NCI-H2196 treated with DMSO at 0.1 percent for 48 hours (cell line): ENCODE measurements around the gene ACOX3.

Experiments
- DNase-seq: peaks from one replicate; lab custom pipeline; 2025; ENCODE audit not compliant: unreplicated experiment; lab: John Stamatoyannopoulos, UW

The ACOX3 gene

DNA sequence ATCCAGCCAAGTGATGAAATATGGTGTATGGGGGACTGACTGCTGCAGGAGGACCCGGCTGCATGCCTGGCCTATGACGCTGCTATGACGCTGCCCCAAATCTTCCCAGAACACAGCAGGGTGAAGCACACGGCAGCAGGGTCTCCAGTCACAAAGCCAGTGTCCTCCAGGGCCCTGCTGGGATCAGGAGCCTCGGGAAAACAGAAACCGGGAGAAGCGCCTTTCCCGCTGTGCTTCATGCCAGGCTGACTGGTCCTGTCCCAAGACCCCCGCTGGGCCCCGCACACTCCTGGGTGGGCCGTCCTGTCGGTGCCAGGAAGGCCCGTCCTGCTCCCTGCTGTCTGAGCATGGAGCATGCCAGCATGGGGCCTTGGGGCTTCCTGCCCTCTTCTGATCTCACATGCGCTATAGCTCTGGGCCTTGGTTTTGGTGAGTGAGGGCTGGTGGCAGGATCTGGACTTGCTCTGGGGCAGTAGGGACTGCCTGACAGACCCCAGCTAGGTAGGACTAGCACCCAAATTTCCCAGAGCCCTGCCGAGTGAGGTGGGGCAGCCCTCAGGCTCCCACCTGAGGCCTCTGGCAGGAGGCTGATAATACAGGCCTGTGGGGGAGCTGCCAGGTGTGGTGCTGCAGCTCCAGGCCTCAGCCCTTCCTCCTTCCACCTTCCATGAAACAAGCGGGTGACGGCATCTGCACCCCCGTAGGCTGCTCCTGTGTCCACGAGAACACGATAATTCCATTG, 64.0 kb downstream of the ACOX3 start:
- DNase-seq = no peak

DNA sequence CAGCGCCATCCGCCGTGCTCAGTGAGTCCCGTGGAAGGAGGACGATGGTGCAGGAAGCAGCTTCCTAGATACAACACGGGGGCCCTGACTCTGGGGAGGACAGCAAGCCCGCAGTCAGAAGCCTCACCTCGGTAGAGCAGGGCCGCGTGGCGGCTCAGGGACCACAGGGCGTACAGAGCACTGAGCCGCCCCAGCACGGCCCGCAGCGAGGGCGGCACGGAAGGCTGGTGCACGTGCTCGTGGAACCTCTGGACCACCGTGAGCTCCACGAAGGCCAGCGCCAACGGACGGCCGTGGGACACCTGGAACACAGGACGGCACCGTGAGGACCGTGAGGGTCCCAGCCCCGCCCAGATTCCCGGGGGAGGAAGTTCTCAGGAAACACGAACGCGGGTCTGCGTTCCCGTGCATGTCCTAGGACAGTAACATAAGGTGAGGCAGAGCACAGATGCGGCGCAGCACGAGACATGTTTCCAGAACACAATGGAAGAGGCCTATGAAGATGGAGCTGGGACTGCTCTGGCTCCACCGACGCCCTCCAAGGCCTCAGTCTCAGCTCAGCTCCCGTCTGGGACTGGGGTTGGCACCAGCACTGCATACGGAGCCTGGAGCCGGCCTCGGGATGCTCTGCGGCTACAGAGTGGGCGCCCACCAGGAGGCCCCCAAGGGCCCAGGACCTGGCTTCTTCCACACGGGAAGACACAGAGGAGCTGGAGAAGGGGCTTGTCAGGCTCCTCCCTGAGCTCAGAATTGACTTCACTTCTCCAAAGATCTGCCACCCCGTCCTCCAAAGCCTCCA, 65.5 kb downstream of the ACOX3 start:
- no peak for DNase-seq

DNA sequence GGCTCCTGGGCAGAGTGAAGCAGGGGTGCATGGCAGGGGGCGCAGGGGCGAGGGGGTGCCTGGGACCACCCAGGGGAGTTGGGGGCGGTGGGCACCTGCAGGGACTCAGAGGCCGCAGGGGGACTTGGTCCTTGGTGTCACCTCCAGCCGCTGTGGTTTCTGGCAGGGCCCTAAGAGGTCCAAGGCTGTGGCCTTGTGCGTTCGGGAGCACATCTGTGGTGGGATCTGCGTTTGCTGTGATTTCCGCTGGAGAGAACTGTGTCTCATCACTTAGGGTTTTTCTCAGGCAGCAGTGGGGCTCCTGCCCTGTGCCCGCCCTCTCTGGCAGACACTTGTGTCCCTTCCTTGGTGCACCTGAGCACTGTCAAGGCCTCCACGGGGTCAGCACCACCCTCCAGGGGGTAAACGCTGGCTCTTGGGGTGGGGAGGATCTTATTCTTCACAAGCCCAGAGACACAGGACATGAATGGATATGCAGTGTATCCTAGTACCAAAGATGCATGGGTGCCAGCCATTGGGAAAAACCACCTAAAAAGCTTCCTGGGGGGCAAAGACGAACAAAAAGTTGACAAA, 66.5 kb downstream of the ACOX3 start:
- no peak for DNase-seq

DNA sequence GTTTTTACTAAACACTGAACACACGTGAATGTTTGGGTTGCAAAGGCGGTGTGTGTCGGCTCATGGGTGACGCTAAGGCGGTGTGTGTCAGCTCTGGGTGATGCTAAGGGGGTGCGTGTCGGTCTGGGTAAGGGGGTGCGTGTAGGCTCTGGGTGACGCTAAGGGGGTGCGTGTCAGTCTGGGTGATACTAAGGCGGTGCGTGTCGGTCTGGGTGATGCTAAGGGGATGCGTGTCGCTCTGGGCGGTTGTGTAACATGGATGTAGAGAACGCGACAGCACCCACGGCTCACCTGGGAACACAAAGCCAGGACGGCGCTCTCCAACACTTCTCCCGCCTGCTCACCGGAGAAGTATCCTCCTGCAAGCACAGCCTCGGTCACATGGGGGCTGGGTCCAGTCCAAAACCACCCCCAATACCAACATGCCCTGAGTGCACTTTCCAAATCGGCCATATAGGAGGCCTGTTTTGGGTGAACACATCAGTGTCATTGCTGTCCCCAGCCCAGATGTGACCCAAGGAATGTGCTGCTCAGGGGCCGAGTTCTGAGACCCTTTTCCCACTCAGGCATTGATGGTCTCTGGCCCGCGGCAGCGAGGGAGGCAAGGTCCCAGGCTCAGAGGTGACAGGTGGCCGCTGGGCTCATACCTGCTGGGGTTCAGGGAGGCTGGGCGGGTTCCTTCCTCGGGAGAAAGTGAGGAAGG, 67.1 kb downstream of the ACOX3 start:
- DNase-seq = no peak

DNA sequence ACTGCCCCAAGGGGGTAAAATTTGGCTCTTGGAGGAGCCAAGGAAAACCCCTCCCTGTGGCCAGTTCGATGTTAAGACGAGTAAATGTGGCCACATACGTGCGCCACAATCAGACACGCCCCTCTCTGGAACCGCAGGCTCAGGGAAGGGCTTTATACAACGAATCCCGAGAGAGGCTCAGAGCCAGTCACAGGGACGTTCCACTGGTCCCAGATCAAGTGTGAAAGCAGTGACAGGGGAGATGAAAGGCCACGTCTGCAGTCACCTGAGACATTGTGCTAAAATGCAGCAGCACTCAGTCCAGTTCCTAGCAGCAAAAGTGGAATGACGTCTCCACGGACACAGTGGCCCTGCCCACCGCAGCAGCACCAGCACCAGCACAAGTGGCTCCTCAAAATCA, 68.0 kb downstream of the ACOX3 start:
- DNase-seq = no peak

DNA sequence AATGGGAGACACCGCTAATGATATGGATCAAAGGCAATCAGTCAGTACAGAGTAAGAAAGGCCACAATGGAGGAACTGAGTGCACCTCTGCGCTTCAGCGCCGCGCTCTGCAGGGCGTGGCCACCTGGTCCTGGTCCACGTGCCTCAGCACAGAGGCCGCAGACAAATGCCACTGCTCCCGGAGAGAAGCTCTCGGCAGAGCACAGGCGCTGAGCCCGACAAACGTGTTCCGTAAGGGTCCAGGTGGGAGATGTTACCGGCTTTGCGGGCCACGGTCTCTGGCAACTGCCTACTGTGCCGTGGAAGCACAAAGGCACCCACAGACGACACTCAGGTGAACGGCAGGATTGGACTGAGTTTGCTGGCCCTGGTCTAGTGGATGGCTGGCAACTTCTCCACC, 68.9 kb downstream of the ACOX3 start:
- no peak for DNase-seq

DNA sequence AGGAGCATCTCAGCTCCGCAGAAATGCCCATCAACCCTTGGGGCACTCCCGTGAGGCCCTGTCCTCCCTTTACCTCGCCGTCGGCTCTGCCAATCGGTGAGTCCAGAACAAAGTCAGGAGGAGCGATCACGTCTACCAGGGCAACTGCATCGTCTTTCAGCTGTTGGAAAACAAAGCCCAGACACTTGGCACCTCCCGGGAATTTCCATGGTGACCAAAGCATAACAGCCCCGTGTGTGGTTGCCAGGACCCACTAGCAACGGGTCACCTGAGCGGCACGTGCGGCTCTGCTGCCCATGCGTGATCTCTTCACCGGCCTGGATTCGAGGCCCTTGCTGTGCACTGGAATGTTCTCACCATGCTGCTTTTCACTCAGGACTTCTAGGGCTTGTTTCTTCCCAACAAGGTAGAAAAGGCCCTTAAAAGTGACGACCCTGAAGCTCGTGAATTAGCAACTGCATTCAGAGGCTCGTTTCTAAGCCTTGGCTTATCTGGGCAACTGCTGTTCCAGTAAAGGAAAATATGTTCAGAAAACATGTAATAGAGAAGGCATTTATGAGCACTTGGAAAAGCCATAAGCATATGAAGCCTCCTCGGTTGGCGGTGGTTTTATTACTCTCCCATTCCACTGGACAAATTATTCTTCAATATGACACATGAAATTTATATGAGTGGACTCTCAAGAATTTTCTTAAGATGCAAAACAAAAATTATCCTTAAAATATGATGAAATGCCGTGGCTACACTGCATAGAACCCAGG, 69.5 kb downstream of the ACOX3 start:
- no peak for DNase-seq

DNA sequence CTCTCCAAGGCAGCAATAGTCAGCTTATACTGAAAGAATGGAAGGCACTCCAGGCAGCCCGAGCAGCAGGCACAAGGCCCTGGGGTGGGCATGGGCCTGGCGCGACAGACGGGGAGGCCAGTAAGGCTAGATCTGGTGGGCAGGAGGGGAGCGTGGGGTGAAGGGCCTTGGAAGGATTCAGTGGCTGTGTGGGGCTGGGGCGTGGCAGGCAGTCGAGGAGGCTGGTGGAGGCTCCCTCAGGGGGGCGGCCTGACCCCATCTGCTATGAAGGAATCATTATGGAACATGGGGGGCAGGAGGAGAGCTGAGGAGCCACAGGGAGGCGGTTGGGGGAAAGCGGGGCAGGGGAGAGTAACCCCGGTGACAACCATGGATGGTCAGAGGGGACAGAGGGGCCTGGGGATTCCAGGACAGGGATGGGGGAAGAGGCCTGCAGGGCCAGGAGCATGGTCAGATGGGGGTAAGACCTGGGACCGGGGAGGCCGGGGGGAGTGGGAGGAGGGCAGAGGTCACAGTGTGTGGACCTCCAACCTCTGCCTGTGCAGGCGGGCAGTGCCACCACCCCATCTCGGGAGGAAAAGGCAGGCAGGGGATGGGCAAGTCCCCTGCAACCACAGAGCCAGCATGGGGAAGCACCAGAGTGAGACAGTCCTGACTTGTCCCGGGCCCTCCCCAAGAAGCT, 70.3 kb downstream of the ACOX3 start:
- DNase-seq = no peak

DNA sequence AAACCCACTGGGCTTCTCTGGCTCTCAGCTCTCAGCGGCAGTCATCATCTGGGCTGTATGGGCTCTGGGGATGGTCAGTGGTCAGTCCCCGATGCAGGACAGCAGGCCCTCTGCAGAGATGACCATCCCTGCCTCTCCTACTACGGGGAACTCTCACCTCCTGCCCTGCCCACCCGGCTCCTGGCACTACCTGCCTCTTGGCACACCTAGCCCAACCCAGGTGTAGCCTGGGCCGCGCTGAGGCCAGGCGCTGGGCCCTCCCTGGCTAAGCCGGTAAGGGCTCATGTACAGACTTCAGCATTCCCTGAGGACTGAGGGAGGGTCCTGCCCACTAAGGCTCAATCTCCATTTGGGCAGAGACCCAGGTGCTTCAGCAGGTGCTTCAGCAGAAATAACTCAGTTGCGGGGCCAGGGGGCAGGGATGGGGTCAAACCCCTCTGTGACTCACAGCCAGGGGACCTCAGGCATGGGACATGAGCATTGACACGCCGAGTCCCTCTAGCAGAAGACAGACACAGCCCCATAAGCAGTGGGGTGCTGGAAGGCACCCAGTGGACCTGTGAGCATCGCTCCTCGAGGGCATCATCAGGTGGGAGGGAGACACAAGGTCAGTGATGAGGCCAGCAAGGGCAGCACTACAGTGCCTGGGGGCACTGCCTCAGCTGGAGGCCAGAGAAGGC, 71.0 kb downstream of the ACOX3 start:
- no peak for DNase-seq

DNA sequence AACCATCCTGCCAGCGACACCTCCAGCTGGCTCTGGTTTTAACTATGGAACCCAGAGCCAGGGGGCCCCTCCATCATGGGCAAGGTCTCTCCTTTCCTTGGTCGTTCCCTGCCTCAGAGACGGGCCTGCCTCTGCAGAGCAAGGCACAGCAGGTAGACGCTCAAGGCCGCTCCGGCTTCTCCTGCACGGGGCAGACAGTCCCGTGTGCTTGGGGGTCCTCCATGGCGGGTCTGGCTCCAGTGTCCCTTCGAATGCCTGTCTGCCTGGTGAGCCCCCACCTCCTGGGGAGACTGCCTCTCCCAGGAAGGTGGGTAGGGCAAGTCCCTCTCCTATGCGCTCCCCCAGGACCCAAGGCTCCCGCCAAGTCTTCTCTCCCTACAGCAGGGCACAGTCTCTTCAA, 71.5 kb downstream of the ACOX3 start:
- DNase-seq = no peak

DNA sequence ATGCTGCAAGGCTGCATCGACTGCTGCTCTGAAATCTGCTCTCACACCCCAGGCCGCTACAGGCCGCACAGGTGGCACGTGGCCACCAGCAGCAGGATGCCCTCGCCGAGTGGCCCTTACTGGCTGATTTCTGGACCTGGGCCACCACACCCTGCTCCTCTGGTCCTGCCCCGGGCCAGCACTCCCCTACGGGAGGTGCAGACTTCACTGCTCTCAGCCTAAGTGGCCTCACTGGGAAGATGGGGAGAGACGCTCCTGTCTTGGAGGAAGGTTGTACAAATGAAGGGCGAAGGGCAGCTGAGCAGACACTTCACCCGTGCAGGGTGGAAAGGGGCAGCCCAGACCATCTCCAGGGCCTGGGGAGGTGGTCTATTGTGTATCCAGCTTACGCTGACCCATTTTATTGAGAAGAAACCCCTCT, 72.5 kb downstream of the ACOX3 start:
- DNase-seq = no peak

DNA sequence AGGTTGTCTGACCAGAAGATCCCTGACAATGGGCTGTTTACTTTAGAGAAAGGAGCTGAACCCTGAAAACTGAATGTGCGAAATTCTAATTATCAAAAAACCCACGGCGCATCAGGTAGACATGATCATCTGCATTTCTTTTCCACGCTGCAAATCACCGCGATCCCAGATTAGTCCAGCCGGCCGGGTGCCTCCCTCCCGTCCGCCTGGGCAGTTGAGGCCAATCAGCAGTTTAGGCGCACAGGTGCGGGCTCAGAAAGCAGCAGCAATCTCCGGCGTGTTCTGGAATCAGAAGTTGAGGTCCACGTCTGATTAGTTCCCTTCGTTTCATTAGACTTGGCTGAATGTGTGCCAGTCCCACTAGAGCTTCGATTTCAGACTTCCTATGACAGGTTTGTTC, 73.9 kb downstream of the ACOX3 start:
- no peak for DNase-seq

DNA sequence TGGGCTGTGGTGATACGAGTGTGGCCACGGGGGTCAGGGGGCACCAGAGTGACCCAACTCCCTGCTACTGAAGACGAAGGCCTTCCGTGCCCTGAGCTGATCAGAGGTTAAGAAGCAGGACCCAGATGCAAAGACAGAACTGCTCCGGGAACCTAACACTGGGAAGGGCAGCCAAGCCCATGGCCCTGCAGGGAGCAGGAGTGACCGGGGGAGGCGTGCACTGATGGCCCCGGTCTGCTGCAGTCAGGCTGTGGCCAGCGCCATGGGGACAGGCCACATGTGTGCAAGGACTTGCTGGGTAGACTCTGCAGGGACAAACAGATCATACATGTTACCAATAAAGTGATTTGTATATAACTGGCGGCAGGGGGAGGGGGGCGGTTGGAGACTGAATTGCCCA, 74.6 kb downstream of the ACOX3 start:
- DNase-seq = no peak

DNA sequence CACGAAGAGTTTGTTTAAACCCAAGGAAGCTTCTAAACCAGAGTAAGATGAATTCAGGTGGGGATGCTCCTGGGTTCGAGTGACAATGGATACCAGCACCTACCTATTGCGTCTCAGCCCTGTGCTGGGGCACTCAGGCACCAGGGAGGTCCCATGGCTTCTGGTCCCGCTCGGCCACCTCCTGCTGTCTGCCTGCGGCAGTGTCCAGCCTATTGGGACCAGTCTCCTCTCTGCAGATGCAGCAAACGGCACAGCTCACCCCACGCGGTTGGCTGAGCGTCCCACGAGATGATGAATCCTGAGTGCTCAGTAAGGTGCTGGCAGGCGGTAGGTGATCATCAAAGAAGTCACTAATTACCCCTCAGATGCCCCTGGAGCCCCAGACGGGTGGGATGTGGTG, 75.2 kb downstream of the ACOX3 start:
- no peak for DNase-seq

DNA sequence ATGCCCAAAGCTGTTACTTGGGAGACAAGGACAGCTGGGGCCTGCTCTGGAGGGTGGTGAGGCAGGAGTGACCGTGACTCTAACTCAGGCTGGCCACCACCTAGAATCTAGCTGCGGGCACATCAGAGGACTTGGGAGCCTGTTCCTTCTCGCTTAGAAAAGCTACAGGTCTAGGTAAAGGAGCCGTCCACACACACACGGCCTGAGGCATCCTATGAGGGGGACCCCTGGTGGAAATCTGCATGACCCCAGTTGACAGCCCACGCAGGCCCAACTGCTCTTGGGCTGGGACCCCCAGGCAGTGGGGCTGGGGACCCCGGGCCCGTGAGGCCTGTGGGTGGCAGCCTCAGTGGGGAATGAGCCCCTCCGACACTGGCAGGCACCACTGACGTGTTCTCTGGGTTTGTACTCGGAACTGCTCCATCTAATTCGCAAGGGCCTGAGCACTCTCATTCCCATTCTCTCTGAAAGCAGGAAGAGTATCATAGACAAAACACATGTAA, 75.6 kb downstream of the ACOX3 start:
- no peak for DNase-seq

DNA sequence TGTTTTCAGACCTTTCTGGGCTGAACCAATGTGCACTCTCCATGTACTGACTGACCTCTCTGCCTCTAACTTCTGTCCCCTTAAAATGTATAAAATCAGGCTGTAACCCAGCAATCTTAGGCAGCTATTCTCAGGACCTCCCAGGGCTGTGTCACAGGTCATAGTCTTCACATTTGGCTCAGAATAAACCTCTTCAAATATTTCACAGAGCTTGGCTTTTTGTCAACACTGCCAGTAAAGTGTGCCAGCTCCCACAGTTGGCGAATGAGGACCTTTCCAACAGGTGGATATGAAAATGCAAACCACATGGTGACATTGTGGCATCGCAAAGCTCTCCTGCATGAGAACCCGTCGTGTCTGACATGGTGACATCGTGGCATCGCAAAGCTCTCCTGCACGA, 76.4 kb downstream of the ACOX3 start:
- DNase-seq = no peak

DNA sequence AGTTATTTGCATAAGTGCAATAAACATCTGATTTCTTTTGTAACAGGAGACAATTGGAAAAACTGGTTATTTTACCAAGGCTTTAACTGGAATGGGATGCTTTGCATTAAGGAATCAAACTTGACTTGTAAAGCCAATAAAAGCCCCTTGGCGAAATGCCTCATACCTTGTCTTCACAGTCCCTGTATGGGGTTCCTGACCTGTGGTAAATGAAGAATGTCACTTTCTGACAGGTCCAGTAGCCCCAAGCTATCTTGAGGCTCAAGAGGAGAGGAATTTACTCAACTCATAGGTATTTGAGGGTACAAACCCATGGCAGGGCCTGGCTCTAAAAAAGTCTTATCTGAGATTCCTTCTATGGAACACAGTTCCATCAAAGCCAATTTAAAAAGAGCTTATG, 78.0 kb downstream of the ACOX3 start:
- DNase-seq = no peak

DNA sequence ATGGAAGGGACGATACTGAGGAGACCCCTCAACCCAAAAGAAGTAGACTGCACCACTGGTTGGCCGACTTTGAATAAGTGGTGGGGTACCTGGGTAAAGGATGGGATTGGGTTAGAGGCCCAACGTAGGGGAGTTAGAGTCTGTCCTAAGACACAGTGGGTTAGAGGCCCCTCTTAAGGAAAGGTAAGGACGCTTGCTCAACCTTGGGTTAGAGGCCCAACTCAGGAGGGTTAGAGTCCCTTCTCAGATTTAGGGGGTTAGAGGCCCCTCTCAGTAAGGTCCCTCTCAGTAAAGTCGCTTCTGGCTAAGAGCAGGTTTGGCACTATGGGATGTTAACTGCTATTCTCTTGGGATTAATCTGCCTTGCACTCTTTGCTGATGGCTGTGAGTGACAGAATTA, 81.3 kb downstream of the ACOX3 start:
- DNase-seq = no peak

DNA sequence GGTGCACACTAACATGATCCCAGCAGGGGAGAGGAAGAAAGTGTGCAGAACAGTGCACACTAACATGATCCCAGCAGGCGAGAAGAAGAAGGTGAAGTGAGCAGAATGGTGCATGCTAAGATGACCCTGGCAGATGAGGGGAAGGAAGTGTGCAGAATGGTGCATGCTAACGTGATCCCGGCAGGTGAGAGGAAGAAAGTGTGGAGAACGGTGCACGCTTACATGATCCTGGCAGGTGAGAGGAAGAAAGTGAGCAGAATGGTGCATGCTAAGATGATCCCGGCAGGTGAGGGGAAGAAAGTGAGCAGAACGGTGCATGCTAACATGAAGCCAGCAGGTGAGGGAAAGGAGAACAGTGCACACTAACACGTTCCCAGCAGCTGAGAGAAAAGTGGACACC, 83.7 kb downstream of the ACOX3 start:
- no peak for DNase-seq
